Peyer's patch (tissue), 4 donors: Measurements from ENCODE around the gene FAM120B.

Source experiments
- CTCF ChIP-seq, 6 experiments: fragments of 450-650 bp in 4 of 6; fragments of 200-600 bp in 2 of 6; sonication (generic) in 1 of 6; IDR thresholded peaks; one replicate each; pipeline ENCODE4 v1.5.1; 2017 to 2019; ENCODE audit warnings: antibody characterized with exemption in 6 of 6, mild to moderate bottlenecking in 3 of 6, moderate library complexity in 1 of 6
- POLR2A ChIP-seq, 2 donors: fragments of 450-650 bp; IDR thresholded peaks; one replicate each; pipeline ENCODE4 v1.5.1; 2017; ENCODE audit warnings: antibody characterized with exemption in 2 of 2, mild to moderate bottlenecking in 2 of 2, moderate library complexity in 2 of 2

- TF ChIP-seq CTCF (IDR thresholded peaks at IDR 0.05) (no peak), POLR2A (IDR thresholded peaks at IDR 0.05) (no peak)
These were observed 43.1 kb upstream of the FAM120B start for GRCh38 chr6:170263410-170263809.
